Ovary (tissue), 9 donors: Measurements from ENCODE around the gene FGFR2. TPM values are rescaled to one million over a fixed set of nuclear protein-coding genes. Genes with fewer than 3 reads are reported as not detected.

Source experiments
- DNase-seq, 5 donors: peaks; one replicate each; pipeline ENCODE4 v3.0.0-alpha.2; 2019 to 2020
- H3K27ac ChIP-seq, 2 donors: fragments of 200-600 bp; one replicate each; pipeline versions ENCODE4 v1.5.1 to v1.8.0; 2019 to 2022
- H3K27me3 ChIP-seq: fragments of 200-600 bp; one replicate; pipeline ENCODE4 v1.8.0; 2022
- H3K36me3 ChIP-seq: fragments of 200-600 bp; sonication (generic); one replicate; pipeline ENCODE4 v1.5.1; 2019
- H3K4me1 ChIP-seq: one replicate; pipeline ENCODE4 v1.8.1; 2013; ENCODE audit warnings: mild to moderate bottlenecking, moderate library complexity; ENCODE audit not compliant: insufficient read depth
- H3K4me3 ChIP-seq: fragments of 200-600 bp; sonication (generic); one replicate; pipeline ENCODE4 v1.5.1; 2017
- H3K9me3 ChIP-seq, 2 donors: fragments of 200-600 bp in 1 of 2; sonication (generic) in 1 of 2; one replicate each; pipeline versions ENCODE4 v1.5.1 to v1.8.1; 2013 to 2019; ENCODE audit warnings: mild to moderate bottlenecking in 1 of 2, moderate library complexity in 1 of 2
- EP300 ChIP-seq: sonication (generic); formaldehyde crosslinking; IDR thresholded peaks from one replicate; pipeline ENCODE4 v1.6.1; 2017; ENCODE audit warnings: antibody characterized with exemption
- POLR2A ChIP-seq: fragments of 450-650 bp; IDR thresholded peaks from one replicate; pipeline ENCODE4 v1.6.1; 2017; ENCODE audit warnings: antibody characterized with exemption, mild to moderate bottlenecking, moderate library complexity
- WGBS, 3 donors: extraction: QIAGEN DNeasy Blood & Tissue Kit in 1 of 3; methylation state at CpG; one replicate each; pipeline versions ENCODE4 v1.1.5 to v1.1.7; 2013 to 2017; 5-methylcytosine and 5-hydroxymethylcytosine counted together
- intact Hi-C, 4 donors: fragments of 100-400 bp; cut with DNase I; formaldehyde crosslinking; loops; one replicate each; pipeline versions ENCODE4 v1.11.0 to v1.15.1; 2022 to 2023
- polyA plus RNA-seq, 2 donors: library from polyadenylated mRNA; stranded (reverse); fragments of 200-250 nt in 1 of 2; fragments of 350-450 nt in 1 of 2; fragmentation: Illumina TruSeq in 1 of 2; extraction: RNeasy Lipid Tissue Mini Kit (QIAGEN cat#74804) in 1 of 2; gene quantifications; one replicate each; pipeline ENCODE4 v1.2.3, GENCODE V29; 2013 to 2014
- total RNA-seq, 7 donors: library from RNA; depleted of rRNA in 2 of 7; stranded (reverse); fragments of >200 nt in 2 of 7; fragmentation: NEBNext Ultra II Directional in 3 of 7; extraction: Animal tissue kit (Norgen Biotek cat#: 25700) in 3 of 7; gene quantifications; one replicate each; pipeline versions ENCODE4 v1.1.0 to v1.2.4, GENCODE V29; 2016 to 2023
- TF ChIP-seq, protein P1 (sequence below), 3 donors: fragments of 450-650 bp in 2 of 3; fragments of 200-600 bp in 1 of 3; IDR thresholded peaks; one replicate each; pipeline versions ENCODE4 v1.5.1 to v1.8.0; 2016 to 2022; ENCODE audit warnings: antibody characterized with exemption in 3 of 3, mild to moderate bottlenecking in 1 of 3
- donor health status: DM: no; HTN: no; CAD: no; lungs with moderate emphysema.
- donor health status: DM: no; HTN: no; CAD: no.
- donor health status: Bipolar disorder and iron deficiency.
- donor health status: DM: yes; HTN: yes; CAD: no.
- donor health status: DM: no; HTN: no; CAD: no.
- donor health status: DM: yes; HTN: yes; CAD: no.

The FGFR2 gene
- total and polyA plus RNA-seq, 9 donors, result 8.8 to 52.2 (median 26.5) TPM

DNA sequence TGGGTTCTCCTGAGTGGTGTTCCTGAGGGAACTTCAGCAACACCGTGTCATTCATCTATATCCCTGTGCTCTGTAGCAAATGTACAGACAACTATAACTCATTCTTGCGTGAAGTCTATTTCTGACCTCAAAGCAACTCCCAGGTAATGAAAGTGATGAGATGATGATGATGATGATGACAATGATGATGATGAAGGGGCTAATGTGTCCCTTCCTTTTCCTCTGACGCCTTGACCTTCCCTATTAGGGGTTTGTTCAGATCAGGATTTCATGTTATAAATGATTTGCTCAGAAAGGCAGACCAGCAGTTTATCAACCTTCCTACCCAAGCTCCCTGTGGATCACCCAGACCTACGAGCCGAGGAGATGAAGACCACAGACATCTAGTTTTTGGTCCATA lies 136.9 kb downstream of the FGFR2 start:
- no peaks in the 10 kb centered on the region for H3K4me1 ChIP-seq
- no peaks in the 10 kb centered on the region for H3K9me3 ChIP-seq
- intact Hi-C loops, result no loop called here
- 91 to 98% (median 96%) methylated on average over 5 of the region's 5 CpGs for WGBS, 3 donors
- no peak overlapping the region for H3K4me3 ChIP-seq
- no peak for DNase-seq
- no peaks in the 10 kb centered on the region for H3K36me3 ChIP-seq
- no peak overlapping the region for H3K27ac ChIP-seq
- H3K27me3 ChIP-seq, result no peaks in the 10 kb centered on the region
- TF ChIP-seq, protein P1, sequence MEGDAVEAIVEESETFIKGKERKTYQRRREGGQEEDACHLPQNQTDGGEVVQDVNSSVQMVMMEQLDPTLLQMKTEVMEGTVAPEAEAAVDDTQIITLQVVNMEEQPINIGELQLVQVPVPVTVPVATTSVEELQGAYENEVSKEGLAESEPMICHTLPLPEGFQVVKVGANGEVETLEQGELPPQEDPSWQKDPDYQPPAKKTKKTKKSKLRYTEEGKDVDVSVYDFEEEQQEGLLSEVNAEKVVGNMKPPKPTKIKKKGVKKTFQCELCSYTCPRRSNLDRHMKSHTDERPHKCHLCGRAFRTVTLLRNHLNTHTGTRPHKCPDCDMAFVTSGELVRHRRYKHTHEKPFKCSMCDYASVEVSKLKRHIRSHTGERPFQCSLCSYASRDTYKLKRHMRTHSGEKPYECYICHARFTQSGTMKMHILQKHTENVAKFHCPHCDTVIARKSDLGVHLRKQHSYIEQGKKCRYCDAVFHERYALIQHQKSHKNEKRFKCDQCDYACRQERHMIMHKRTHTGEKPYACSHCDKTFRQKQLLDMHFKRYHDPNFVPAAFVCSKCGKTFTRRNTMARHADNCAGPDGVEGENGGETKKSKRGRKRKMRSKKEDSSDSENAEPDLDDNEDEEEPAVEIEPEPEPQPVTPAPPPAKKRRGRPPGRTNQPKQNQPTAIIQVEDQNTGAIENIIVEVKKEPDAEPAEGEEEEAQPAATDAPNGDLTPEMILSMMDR (IDR thresholded peaks at IDR 0.05), result no peak
- TF ChIP-seq POLR2A (no peak), EP300 (no peak)

- 93 to 98% (median 95%) methylated on average over 3 of the region's 3 CpGs for WGBS, 3 donors
- Histone ChIP-seq H3K27ac (no peak overlapping the region), H3K4me3 (no peak overlapping the region), H3K4me1 (no peaks in the 10 kb centered on the region), H3K9me3 (no peaks in the 10 kb centered on the region), H3K27me3 (no peaks in the 10 kb centered on the region), H3K36me3 (no peaks in the 10 kb centered on the region)
- intact Hi-C loops, result no loop called here
- TF ChIP-seq EP300 (no peak), POLR2A (no peak)
- TF ChIP-seq, protein P1 (IDR thresholded peaks at IDR 0.05), result no peak
- DNase-seq, result no peak
Observed at GRCh38 chr10:121460733-121461132, 137.5 kb downstream of the FGFR2 start.

GRCh38 chr10:121459622-121460453 lies 138.4 kb downstream of the FGFR2 start:
- Histone ChIP-seq H3K36me3 (no peaks in the 10 kb centered on the region), H3K4me3 (no peak overlapping the region), H3K27me3 (no peaks in the 10 kb centered on the region), H3K9me3 (no peaks in the 10 kb centered on the region), H3K27ac (no peak overlapping the region), H3K4me1 (no peaks in the 10 kb centered on the region)
- DNase-seq, result peak in 1 of 5 donors; percentile 20
- intact Hi-C loops, result loop anchor here in 1 of 4 donors (10.0 kb wide), 1 partner anchor 135 kb away; the partner anchor contains the start of gene FGFR2
- 37 to 53% (median 53%) methylated on average over 17 of the region's 17 CpGs for WGBS, 3 donors
- TF ChIP-seq EP300, result peak; percentile 27
- no peak for TF ChIP-seq POLR2A

- no peak overlapping the region for H3K27ac ChIP-seq
- H3K4me1 ChIP-seq, result no peaks in the 10 kb centered on the region
- H3K4me3 ChIP-seq, result no peak overlapping the region
- H3K9me3 ChIP-seq, result no peaks in the 10 kb centered on the region
- intact Hi-C loops, result loop anchor here in 1 of 4 donors (10.0 kb wide), 1 partner anchor 136 kb away; the partner anchor contains the start of gene FGFR2
- no peaks in the 10 kb centered on the region for H3K36me3 ChIP-seq
- TF ChIP-seq, protein P1 (IDR thresholded peaks at IDR 0.05), result no peak
- TF ChIP-seq POLR2A (no peak), EP300 (no peak)
- 94 to 95% (median 95%) methylated on average over 6 of the region's 6 CpGs for WGBS, 3 donors
- no peak for DNase-seq
- no peaks in the 10 kb centered on the region for H3K27me3 ChIP-seq
Observed at GRCh38 chr10:121459279-121459621, 139.0 kb downstream of the FGFR2 start.

DNA sequence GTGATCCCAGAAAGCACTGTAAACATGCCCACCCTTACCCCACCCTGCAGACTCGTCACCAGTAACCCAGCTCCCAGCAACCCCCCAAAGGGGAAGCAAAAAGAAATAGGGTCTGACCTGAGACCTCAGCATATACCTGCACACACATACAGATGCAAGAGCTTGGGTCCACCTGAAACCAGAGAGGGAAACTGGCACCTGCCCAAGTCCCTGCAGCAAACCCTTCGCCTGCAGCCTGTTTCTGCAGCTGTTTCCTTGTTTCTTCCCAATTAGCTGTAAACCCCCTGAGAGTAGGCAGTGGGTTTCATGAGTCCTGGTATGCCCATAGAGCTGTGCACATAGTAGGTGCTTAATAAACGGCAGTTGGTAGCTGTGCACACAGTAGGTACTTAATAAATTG lies 140.5 kb downstream of the FGFR2 start:
- H3K27ac ChIP-seq, result no peak overlapping the region
- WGBS, 3 donors, result 61 to 79% (median 69%) methylated on average over 3 of the region's 3 CpGs
- intact Hi-C loops, result loop anchor here in 1 of 4 donors (10.0 kb wide), 1 partner anchor 137 kb away; the partner anchor contains the start of gene FGFR2

More for the DNA sequence above, 140.5 kb downstream of the FGFR2 start:
- Histone ChIP-seq H3K9me3 (no peaks in the 10 kb centered on the region), H3K27me3 (no peaks in the 10 kb centered on the region), H3K4me1 (no peaks in the 10 kb centered on the region), H3K4me3 (no peak overlapping the region), H3K36me3 (no peaks in the 10 kb centered on the region)
- DNase-seq, result no peak
- no peak for TF ChIP-seq EP300
- TF ChIP-seq, protein P1 (IDR thresholded peaks at IDR 0.05), result no peak
- no peak for TF ChIP-seq POLR2A
